ENCODE results near the gene CENPVL3. TPM values are rescaled to one million over a fixed set of nuclear protein-coding genes. Genes with fewer than 3 reads are reported as not detected.
A peak's percentile ranks its signal among the peaks of the same experiment; 100 is the strongest.

CENPVL3 gene
- polyA plus RNA-seq, 3 donors: not detected

- no peak overlapping the region for H3K9ac ChIP-seq (ENCODE audit: insufficient read depth, low read length, poor library complexity, severe bottlenecking)
- no peak overlapping the region for H3K4me2 ChIP-seq (replicated peaks; ENCODE audit: extremely low read depth, low read length, poor library complexity, severe bottlenecking)
- H3K4me1 Mint-ChIP-seq: peaks cover 2% of the 10 kb centered on the region
- no peak overlapping the region for H3K4me3 ChIP-seq (replicated peaks in 1 of 3; ENCODE audit: low read depth in 2 of 3, low read length in 3 of 3)
- no peaks in the 10 kb centered on the region for H3K4me1 ChIP-seq (ENCODE audit: control insufficient read depth in 1 of 2, insufficient read depth in 2 of 2, low read length in 2 of 2)
- no peak overlapping the region for H2AFZ ChIP-seq (ENCODE audit: insufficient read depth, low read depth, low read length, poor library complexity, severe bottlenecking)
- H3K4me3 Mint-ChIP-seq: no peak overlapping the region
- no CpG with 5 or more reads among the region's 7 CpGs for WGBS (ENCODE audit: insufficient coverage)
- H3K27me3 Mint-ChIP-seq (ENCODE audit: low read depth in 3 of 3): peaks cover 10 to 21% (median 13%) of the 10 kb centered on the region in 3 donors
- no peak overlapping the region for H3K27ac ChIP-seq (ENCODE audit: low read depth in 1 of 2, low read length in 2 of 2)
- intact Hi-C loops (cut with micrococcal nuclease): no loop called here
- peak in 2 of 3 donors; percentile 3 to 4 for DNase-seq
- peaks cover 0 to 3% (median 0%) of the 10 kb centered on the region in 7 donors for H3K9me3 Mint-ChIP-seq
- TF ChIP-seq CTCF (IDR thresholded peaks at IDR 0.05): peak; percentile 34
- H4K20me1 ChIP-seq (ENCODE audit: insufficient read depth, low read length): no peaks in the 10 kb centered on the region
- no peaks in the 10 kb centered on the region for H3K36me3 ChIP-seq (replicated peaks in 1 of 2; ENCODE audit: control insufficient read depth in 1 of 2, insufficient read depth in 2 of 2, low read length in 2 of 2)
- no peaks in the 10 kb centered on the region for H3K79me2 ChIP-seq (ENCODE audit: insufficient read depth, low read length)
- peaks cover 0 to 2% of the 10 kb centered on the region in 2 donors for H3K36me3 Mint-ChIP-seq
- H3K27ac Mint-ChIP-seq: no peak overlapping the region
- no peaks in the 10 kb centered on the region for H3K9me3 ChIP-seq (replicated peaks in 1 of 2; ENCODE audit: control insufficient read depth in 1 of 2, insufficient read depth in 1 of 2, low read length in 2 of 2)
- peaks cover 12 to 15% of the 10 kb centered on the region in 2 donors for H3K27me3 ChIP-seq (ENCODE audit: control insufficient read depth in 2 of 2, insufficient read depth in 2 of 2, low read length in 2 of 2)
Measured at GRCh38 chrX:51614353-51615012, 4.2 kb downstream of the CENPVL3 start.

- H3K27me3 Mint-ChIP-seq (ENCODE audit: low read depth in 3 of 3): peaks cover 1 to 3% (median 2%) of the 10 kb centered on the region in 3 donors
- DNase-seq: no peak
- no CpG with 5 or more reads among the region's 2 CpGs for WGBS (ENCODE audit: insufficient coverage)
- H3K27ac Mint-ChIP-seq: no peak overlapping the region
- intact Hi-C loops (cut with micrococcal nuclease): no loop called here
- H4K20me1 ChIP-seq (ENCODE audit: insufficient read depth, low read length): no peaks in the 10 kb centered on the region
- peak overlapping the region in 1 of 2 donors; percentile 17 for H3K27ac ChIP-seq (ENCODE audit: low read depth in 1 of 2, low read length in 2 of 2)
- H2AFZ ChIP-seq (ENCODE audit: insufficient read depth, low read depth, low read length, poor library complexity, severe bottlenecking): no peak overlapping the region
- no peak for TF ChIP-seq CTCF (IDR thresholded peaks at IDR 0.05)
- no peak overlapping the region for H3K9ac ChIP-seq (ENCODE audit: insufficient read depth, low read length, poor library complexity, severe bottlenecking)
- no peaks in the 10 kb centered on the region for H3K36me3 Mint-ChIP-seq
- no peak overlapping the region for H3K4me3 ChIP-seq (replicated peaks in 1 of 3; ENCODE audit: low read depth in 2 of 3, low read length in 3 of 3)
- peaks cover 12% of the 10 kb centered on the region for H3K4me1 Mint-ChIP-seq
- H3K4me2 ChIP-seq (replicated peaks; ENCODE audit: extremely low read depth, low read length, poor library complexity, severe bottlenecking): no peak overlapping the region
- no peaks in the 10 kb centered on the region for H3K36me3 ChIP-seq (replicated peaks in 1 of 2; ENCODE audit: control insufficient read depth in 1 of 2, insufficient read depth in 2 of 2, low read length in 2 of 2)
- peaks cover 0 to 2% of the 10 kb centered on the region in 2 donors for H3K27me3 ChIP-seq (ENCODE audit: control insufficient read depth in 2 of 2, insufficient read depth in 2 of 2, low read length in 2 of 2)
- H3K4me1 ChIP-seq (ENCODE audit: control insufficient read depth in 1 of 2, insufficient read depth in 2 of 2, low read length in 2 of 2): peaks cover 0 to 9% of the 10 kb centered on the region in 2 donors
- H3K4me3 Mint-ChIP-seq: no peak overlapping the region
- no peaks in the 10 kb centered on the region for H3K79me2 ChIP-seq (ENCODE audit: insufficient read depth, low read length)
- H3K9me3 Mint-ChIP-seq: no peaks in the 10 kb centered on the region
- no peaks in the 10 kb centered on the region for H3K9me3 ChIP-seq (replicated peaks in 1 of 2; ENCODE audit: control insufficient read depth in 1 of 2, insufficient read depth in 1 of 2, low read length in 2 of 2)
Measured at GRCh38 chrX:51608766-51609165, 9.9 kb downstream of the CENPVL3 start.

All from CD14-positive monocyte (primary cell).